ENCODE measurements around the gene LENG1.

Gene LENG1

GRCh38 chr19:54106716-54107115 is 52.8 kb downstream of the LENG1 start:
- DNase-seq = no peak

DNA sequence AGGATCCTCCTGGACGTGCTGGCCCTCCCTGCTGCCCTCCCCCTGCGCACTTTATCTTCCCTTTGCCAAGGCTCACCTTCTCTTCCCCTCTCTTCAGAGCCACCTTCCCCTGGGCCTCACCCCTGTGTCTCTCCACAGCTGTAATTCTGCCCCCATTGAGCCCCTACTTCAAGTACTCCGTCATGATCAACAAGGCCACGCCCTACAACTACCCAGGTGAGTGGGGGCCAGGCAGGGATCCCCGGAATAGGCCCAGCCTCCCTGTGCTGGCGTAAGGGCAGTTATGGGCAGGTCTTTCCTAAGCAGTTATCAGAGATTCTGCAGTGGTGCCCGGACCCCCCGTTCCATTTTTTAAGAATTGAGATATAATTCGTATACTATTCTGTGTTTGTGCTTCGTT is 53.7 kb downstream of the LENG1 start:
- no peak for DNase-seq

Measured in activated CD4-positive, alpha-beta T cell treated with anti-CD3 and anti-CD28 coated beads, Interleukin-2, amount 50 U/mL, for 16 hours (primary cell).